Stimulated activated CD8-positive, alpha-beta memory T cell treated with anti-CD3 and anti-CD28 coated beads, Interleukin-15, amount 100 ng/mL, for 4 hours (primary cell): Measurements from ENCODE around the gene AFF4.

Experiments used
- DNase-seq, 2 donors: peaks; one replicate each; pipeline ENCODE4 v3.0.0-alpha.2; 2020; ENCODE audit warnings: low read depth in 2 of 2

AFF4 gene

DNA sequence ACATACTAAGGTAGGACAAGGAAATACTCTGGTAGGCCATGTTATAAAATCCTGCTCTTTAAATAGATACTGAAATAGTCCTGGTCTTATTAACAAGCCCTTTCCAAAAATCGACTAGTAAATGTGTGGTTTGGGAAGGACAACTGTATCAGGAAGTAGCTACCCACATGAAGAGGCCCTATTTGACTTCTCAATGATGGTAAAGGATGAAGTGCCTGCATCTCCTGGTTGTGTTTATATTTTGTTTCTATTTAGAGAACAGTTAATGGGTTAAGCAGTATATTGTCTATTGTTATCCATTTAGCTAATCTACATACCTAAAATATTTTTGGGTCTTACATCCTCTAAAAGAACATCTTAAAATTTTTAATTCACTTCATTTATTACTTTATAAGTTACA is 109.6 kb downstream of the AFF4 start:
- DNase-seq = no peak

DNA sequence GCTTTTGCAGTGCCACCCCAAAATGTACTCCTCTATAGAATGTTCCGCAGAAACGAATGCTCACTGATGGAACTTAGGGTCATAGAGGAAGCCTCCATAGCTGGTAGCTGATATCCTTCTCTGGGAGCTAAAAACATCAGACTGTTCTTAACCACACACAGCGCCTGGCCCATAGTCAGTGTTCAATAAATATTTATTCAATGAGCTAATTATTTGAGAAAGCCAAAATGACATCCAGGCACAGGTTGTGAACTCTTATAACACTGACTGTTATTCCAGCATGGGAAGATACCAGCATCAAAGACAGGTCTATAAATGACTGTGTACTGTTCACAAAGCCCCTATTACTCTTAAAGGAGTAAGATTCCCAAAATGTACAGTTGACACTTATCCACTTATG is 110.1 kb downstream of the AFF4 start:
- no peak for DNase-seq

DNA sequence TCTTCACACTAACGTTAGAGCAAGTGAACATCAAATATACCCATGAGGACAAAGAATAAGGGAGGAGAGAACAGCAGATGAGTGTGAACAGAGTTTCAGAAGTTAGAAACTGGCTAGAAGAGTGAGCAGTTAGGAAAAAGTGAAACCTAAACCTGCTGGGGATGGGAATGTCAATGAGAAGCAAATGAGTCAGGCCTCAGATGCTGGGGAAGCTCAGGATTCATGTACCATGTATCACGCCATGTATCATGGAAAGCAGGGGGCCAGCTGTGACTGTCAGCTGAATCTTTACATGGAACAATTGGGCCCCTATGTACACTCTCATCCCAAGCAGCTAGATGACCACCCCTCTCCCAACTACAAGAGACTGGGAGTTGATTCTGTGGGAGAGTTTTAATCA is 113.4 kb downstream of the AFF4 start:
- no peak for DNase-seq

DNA sequence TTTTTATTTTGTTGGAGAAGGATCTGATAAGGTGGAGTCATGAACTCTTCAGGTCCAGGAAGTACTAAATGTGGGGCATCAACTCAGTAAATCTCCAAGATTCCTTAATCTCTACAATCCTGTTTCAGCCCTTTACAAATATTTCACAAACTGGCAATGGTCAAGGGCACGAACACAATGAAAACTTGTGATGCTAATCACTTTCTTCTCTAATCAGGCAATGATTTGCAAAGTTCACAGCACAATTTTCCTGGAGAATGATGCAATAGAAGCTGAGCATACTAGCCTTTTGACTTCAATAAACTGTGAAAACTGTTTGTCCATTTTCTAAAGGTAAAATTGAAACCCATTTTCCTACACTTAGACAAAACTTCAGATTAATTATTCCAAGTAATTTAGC is 114.1 kb downstream of the AFF4 start:
- no peak for DNase-seq

DNA sequence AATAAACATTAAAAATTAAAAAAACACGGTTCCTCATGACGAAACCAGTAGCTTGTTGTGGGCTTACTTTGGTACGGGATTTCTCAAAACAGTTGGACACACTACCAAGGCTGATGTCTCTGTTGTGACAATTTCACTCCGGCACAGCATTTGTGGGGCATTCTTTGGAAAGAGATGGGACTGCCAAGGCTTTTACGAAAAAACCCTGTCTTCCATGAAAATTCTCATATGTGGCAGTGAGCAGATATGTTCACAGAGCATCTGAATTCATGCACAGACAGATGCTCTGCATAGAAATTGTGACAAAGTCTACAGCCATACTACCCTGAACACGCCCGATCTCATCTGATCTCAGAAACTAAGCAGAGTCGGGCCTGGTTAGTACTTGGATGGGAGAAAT is 115.2 kb downstream of the AFF4 start:
- no peak for DNase-seq

DNA sequence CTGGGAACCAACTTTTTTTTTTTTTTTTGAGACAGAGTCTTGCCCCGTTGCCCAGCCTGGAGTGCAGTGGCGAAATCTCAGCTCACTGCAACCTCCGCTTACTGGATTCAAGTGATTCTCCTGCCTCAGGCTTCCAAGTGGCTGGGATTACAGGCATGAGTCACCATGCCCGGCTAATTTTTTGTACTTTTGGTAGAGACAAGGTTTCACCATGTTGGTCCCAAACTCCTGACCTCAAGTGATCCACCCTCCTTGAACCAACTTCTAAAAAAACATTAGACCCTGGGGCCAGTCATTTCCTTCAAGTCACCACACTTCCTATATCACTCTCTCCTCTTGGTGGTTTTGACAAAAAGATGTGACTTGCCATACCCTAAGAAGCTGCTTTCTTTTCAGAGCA is 122.1 kb downstream of the AFF4 start:
- DNase-seq = no peak

DNA sequence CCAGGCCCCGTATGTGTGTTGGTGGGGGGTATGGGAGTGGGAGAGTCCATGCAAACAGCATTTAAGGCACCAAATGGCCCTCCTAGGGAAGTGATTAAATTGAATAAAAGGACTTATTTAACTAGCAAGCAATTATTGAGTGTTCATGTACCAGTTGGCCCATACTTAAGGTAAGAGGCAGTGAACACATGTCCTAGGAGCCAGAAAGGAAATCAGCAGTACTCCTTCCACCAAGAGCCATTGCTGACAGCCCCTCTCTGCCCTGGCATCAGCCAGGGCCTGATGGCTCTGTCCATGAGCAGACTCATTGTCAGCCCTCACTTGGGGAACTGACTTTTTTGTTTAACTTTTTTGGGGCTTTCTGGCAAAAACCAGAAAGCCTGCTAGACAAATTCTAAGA is 122.5 kb downstream of the AFF4 start:
- DNase-seq = no peak

DNA sequence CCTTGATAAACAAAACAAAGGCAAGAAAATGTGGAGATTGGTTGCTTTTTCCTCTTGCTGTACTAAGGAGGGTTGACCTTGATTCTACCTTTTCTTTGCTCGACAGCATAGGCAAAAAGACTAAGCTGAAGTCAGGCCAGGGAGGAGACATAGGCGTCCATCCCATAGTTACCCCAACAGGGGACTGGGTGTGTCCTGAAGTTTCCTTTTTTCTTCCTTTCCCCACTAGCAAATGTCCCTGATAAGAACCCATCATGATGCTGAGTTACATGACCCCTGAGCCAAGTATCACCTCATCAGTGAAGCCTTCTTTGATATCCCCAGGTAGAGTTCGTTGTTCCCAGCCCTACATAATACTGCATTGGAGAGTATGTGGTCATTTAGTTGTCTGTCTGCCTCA is 123.1 kb downstream of the AFF4 start:
- DNase-seq = no peak

DNA sequence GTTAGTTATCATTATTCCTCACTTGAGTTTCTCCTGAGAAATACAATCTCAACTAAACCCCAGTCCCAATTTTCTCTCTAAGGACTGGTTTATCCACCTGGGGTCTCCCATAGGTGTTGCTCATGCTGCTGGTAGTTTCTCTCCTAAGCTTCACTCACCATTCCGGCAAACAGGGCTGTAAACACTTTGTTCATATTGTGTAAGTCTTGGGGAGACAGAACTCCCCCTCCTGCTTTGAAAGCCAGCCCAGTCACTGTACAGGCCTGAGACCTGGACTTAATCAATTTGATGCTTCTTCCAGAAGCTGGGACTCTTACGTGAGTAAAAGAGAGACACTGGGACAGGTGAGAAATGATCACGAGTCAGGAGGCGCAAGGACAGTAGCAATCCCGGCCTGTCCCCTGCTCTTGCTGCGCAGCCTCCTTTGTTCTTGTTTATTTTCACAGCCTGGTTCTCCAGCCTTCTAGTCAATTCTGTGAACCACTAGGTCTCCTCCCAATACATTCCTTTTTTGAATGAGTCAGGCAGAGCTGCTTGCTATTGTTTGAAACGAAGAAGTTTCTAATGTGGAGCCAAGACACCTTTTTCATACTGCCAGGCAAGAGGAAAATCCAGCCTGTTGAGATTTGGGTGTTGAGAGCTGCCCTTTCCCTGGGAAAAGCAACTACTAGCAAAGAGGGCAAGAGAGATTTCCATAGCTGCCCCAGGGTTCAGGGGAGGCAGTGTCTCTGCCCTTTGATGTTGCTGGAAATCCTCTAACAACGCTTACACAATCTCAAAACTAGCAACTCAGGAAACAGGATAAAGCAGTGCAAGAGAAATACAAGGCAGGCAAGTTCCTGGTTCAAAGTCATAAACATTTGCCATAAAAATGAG is 123.8 kb downstream of the AFF4 start:
- DNase-seq = no peak

DNA sequence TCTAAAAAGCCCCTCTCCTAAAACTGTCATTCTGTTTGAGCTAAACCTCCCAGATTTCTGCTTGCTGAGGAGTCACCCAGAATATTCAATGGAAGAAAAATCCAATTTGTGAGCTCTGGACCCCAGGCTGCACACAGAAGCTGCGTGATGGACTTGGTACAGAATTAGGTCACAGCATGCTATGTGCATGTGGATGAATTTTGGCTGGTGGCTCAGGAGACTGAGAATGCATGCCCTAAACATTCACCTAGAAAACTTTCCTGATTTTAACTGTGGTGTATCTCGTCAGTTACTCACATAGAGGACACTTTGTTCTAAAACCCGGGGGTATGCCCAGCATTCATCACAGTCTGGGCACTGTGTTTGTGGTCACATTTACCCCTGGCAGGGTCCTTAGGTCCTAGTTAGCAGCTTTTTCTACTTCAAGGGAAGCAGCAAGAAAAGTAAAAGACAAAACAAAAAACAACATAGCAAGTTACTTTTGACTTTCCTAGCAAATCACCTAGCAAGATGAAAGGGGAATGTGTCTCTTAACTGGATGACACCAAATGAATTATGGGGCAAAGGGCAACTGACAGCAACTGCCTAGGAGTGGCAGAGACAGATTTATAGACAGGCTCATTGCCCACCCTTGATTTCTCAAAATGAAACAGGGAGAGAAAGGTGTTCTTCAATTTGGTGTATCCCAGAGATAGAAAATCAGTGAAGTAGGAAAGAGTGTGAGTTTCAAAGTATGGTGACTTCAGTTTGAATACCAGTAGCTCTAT is 124.7 kb downstream of the AFF4 start:
- no peak for DNase-seq

DNA sequence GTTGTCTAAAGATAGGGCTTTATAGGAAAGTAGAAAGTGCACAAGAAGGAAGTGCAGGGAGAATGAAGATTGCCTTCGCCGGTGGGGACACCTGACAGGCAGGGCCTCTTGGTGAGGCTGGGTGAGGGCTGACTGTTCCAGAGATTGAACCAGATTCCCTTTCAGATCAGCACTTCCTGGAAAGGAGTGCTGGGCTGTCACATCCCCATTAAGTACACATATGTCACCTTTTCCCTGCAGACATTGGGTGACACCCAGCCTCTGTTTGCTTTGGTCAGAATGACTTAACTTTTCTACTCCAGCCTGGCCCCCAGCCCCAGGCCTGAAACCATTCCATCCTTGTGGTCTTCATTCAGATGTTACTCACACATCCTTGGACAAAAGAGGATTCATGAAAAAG is 125.6 kb downstream of the AFF4 start:
- DNase-seq = no peak

DNA sequence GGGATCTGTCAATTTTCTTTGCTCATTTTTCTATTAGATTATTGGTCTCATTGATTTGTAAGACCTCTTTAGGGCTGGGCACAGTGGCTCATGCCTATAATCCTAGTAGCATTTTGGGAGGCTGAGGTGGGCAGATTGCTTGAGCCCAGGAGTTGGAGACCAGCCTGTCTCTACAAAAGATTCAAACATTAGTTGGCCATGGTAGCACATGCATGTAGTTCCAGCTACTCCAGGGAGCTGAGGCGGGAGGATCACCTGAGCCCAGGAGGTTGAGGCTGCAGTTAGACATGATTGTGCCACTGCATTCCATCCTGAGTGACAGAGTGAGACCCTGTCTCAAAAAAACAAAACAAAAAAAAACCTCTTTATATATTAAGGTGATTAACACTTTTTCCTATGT is 126.6 kb downstream of the AFF4 start:
- no peak for DNase-seq

DNA sequence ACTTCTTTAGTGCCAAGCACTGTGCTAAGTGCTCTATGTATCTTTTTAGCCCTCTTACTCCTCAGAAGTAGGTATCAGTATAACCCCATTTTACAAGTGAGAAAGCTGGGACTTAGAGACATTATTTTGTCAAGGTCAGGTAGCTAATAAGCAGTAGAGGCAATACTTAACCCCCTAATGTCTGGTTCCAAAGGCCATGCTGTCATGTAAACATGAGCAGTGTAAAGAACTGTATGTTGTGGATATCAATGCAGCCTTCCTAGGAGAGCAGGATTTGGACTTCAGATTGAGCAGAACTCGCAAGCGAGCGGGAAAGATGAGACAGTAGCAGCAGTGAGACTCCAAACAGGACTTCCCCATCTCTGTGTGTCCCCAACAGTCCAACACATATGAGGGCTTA is 129.4 kb downstream of the AFF4 start:
- DNase-seq = no peak

DNA sequence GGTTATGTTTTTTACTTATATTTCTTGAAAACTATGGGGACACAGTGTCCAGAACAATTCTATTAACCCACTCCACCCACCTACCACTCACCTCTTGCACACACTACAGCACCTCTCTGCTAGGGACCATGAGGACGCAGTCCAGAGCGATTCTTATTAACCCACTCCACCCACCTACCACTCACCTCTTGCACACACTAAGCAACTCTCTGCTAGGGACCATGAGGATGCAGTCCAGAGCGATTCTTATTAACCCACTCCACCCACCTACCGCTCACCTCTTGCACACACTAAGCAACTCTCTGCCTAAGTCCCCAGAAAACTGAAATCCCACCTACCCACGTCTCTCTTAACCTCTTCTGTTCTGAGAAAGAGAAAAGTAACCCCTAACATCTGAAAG is 130.8 kb downstream of the AFF4 start:
- no peak for DNase-seq

DNA sequence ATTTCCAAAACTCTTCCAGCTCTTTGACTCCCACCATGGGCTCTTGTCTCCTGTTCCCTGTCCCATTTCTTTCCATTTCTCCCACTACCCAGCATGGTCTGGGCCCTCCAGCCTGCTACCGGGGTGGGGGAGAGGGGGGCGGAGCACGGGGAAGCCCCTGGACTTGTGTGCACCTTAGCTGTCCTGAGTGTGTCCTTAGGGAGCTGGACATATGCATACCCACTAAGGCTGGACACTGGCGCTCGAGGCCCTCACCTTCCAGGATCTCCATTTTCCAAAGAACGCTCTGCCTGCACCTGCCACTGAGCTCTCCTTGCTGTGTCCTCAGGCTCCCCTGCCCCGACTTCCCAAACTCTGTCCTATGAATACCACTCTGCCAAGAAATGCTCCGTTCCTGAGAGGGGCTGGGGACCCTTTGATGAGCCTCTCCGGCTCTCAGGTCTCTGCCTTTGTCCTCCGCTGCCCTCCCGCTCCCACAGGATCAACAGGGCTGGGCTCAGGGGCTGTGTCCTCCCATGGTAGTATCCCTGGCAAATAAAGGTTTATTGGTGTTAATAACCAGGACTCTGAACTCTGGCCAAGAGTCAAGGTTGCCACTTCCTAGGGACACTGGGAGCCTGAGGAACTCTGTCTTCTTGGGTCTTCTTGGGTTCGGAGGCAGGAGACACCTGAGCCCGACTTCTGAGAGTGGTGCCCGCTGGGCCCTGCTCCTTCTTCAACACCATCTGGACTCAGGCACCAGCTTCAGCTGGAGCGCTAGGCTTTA is 132.2 kb downstream of the AFF4 start:
- DNase-seq = no peak

DNA sequence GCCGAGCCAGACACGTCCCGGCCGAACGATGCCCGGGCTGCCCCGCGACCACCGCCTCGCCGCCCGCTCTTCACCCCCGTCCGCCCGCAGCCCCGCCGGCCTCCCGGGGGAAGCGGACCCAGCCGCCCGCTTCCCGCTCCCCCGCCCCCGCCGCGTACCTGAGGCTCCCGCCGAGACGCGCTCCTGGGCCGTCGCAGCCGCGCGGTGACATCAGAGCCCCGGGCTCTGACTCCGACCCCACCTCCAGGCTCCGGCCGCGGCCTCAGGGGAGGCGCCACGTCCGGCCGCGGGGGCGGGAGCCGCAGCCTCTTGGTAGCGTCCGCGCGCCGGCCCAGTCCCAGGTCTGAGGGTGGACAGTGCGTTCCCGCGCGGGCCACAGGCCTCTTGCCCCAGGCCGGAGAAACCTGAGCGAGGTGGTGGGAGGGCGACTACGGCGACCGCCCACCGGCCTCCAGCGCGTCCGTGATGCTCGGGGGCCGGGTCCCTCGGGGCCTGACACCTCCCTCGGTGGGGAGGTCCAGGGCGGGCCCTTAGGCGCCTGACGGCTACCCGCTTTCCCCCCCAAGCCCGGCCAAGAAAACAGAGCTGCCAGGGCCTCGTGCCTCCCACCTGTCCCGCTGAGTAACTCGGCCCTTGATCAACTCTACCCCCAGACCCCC is 132.9 kb downstream of the AFF4 start, which contains the start of gene SHROOM1:
Gene SHROOM1 (minus strand): TSS at position 212 of the 659 bp plus-strand sequence. CDS start 4,507 bp downstream, outside the sequence.
- DNase-seq = no peak

DNA sequence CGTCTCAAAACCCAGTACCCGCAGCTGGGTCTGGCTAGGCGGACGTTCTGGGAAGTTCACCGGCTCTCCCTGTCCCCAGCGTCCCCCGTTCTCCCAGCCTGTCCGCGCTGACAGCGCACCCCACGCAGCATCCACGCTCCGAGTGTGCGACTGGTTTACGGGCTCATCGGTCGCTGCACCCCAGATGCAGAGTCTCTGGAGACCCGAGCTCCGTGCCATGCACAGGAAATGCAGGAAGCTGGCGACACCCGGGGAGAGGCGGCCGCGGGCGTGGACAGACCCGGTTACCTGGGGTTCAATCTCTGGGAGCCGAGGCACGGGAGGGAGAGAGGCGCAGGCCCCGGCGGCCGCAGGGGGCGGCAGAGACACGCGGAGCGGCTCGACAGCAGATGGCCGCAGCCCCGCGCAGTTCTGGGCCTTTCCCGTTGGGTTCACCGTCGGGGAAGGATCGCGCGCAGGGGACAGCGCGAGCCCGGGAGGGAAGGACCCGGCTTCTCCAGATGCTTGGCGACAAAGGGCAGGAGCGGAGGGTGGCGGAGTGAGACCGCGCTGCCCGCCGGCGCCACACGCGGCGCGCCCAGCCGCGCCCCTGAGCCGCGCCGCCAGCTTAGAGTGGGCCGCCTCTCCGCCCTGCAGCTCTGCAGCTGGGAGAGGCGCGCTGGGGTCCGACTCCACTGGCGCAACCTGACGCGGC is 133.5 kb downstream of the AFF4 start:
- peak; percentile 31 to 49 for DNase-seq

DNA sequence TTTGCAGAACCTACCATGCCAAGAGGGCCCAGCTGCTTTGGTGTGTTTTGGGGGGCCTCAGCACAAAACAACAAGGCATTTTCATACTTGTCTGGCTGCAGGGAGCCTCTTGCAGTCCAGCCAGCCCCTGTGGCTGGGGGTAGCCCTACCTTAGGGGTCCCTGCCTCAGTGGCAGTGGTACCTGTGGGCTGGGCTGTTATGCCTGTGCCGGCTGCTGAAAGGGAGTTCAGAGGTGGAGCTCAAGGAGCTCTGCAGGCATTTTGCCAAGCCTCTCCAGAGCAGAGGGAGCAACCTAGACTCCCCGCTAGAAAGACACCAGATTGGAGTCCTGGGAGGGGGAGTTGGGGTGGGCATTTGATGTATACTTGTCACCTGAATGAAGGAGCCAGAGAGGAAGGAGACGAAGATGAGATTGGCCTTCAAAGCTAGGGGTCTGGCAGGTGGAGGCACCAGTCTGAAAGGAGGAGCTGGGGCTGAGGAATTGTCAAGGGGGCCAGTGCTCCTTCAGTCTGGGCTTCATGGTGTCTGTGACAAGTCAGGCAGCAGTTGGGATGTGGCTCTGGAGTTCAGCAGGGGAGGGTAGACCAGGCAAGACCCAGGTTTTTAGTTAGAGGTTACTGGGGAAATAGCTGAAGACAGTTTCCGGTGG is 134.5 kb downstream of the AFF4 start:
- no peak for DNase-seq

DNA sequence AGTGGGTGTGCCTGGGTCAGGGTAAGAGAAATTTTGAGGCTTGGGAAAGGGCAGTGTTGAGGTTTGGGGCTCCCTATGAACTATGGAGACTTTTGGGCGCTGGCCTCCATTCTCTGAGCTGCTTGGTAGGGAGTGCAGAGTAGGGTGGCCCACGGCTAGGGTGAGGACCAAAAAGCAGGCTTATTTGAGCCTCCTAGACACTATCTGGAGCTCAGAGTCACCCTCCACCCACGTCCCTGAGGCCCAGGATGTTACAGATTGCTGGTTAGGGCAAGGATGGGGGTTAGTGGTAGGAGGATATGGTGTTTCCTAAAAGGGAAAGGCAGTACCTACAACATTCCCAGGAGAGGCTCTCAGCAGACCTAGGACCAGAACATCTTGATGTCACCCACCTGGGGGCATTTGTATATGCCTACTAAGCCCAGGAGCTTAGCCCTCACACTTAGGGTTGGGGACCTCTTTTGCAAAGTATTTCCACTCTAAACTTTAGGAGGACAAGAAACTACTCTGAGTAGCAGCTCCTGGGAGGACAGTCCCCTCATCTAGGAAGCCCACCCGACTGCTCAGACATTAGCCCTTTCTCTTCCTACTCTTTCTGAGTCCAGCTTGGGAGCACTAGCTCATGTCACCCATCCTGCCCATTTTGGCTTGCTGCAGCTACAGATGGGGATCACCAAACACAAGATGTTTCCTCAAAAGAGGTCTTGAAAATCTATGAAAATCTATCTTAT is 135.3 kb downstream of the AFF4 start:
- DNase-seq = no peak
